HCT116 (cell line): ENCODE measurements around the gene AKR1A1. TPM values are rescaled to one million over a fixed set of nuclear protein-coding genes. Genes with fewer than 3 reads are reported as not detected.

Source experiments
- ATAC-seq: fragments of 200-7000 bp; cut with Tn5 transposase; 2 replicates; pipeline ENCODE4 v1.9.1; 2020; ENCODE audit warnings: mild to moderate bottlenecking, moderate library complexity
- BruUV-seq: library from RNA; stranded (reverse); fragments of 400-500 nt; replicated peaks from 2 replicates; lab custom pipeline; 2021; lab: Mats Ljungman, UMichigan
- CTCF ChIA-PET: fragments of 300-600 bp; sonication (Branson Sonifier 250); formaldehyde crosslinking; loops from one replicate; lab custom pipeline; 2021; ENCODE audit warnings: antibody characterized with exemption; lab: Charles Lee
- POLR2A ChIA-PET: fragments of 300-600, 350-600 bp; sonication (Branson Sonifier 250); formaldehyde crosslinking; loops from one replicate; lab custom pipeline; 2021; ENCODE audit warnings: antibody characterized with exemption; lab: Charles Lee
- RAD21 ChIA-PET, 2 experiments: fragments of 300-600 bp; sonication (Branson Sonifier 250); formaldehyde crosslinking; loops; one replicate each; lab custom pipeline; 2023; ENCODE audit warnings: low total read pairs in 2 of 2; ENCODE audit not compliant: uncharacterized antibody in 2 of 2, unreplicated experiment in 2 of 2, low non-redundant PET in 1 of 2; lab: Charles Lee
- DNase-seq: peaks from one replicate; pipeline ENCODE4 v3.0.0-alpha.2; 2010; ENCODE audit warnings: low read depth, low spot score
- H2AFZ ChIP-seq: fragments of 200-600 bp; shearing (Covaris generic), sonication (generic); 2 replicates; pipeline ENCODE4 v1.6.1; 2017; ENCODE audit warnings: low read depth, mixed run types, mixed read lengths, antibody characterized with exemption, low read length; ENCODE audit not compliant: poor library complexity, severe bottlenecking
- H3K27ac ChIP-seq: 2 replicates; pipeline ENCODE4 v1.5.1; 2012; ENCODE audit warnings: low read depth, low read length
- H3K27me3 ChIP-seq: fragments of 200-600 bp; sonication (generic); 2 replicates; pipeline ENCODE4 v1.6.1; 2016; ENCODE audit warnings: mixed run types, low read length, mixed read lengths; ENCODE audit not compliant: insufficient read depth
- H3K36me3 ChIP-seq, 2 experiments: fragments of 200-500 bp in 1 of 2; fragments of 200-600 bp in 1 of 2; sonication (Bioruptor generic) in 1 of 2; sonication (generic) in 1 of 2; 2 replicates each; pipeline versions ENCODE4 v1.5.1 to v1.6.1; 2014 to 2016; ENCODE audit warnings: low read length in 2 of 2, inconsistent platforms in 1 of 2, mixed read lengths in 1 of 2, mixed run types in 1 of 2; ENCODE audit not compliant: insufficient read depth in 2 of 2, control insufficient read depth in 1 of 2
- H3K4me1 ChIP-seq, 2 experiments: fragments of 200-600 bp in 1 of 2; sonication (generic) in 1 of 2; 2 replicates each; pipeline versions ENCODE4 v1.5.1 to v1.6.1; 2012 to 2017; ENCODE audit warnings: low read length in 2 of 2, inconsistent platforms in 1 of 2, mild to moderate bottlenecking in 1 of 2, mixed read lengths in 1 of 2, mixed run types in 1 of 2, moderate library complexity in 1 of 2; ENCODE audit not compliant: insufficient read depth in 2 of 2, control insufficient read depth in 1 of 2
- H3K4me2 ChIP-seq: fragments of 200-600 bp; sonication (generic); 2 replicates; pipeline ENCODE4 v1.6.1; 2017; ENCODE audit warnings: mixed run types, low read length, mixed read lengths
- H3K4me3 ChIP-seq, 2 experiments: fragments of 200-600 bp in 1 of 2; sonication (generic) in 1 of 2; replicated peaks in 1 of 2; 2 replicates each; pipeline ENCODE4 v1.5.1; 2011 to 2016; ENCODE audit warnings: low read length in 2 of 2, control low read depth in 1 of 2, low read depth in 1 of 2, mild to moderate bottlenecking in 1 of 2, mixed read lengths in 1 of 2, mixed run types in 1 of 2
- H3K79me2 ChIP-seq: fragments of 200-600 bp; sonication (generic); 2 replicates; pipeline ENCODE4 v1.6.1; 2017; ENCODE audit warnings: mild to moderate bottlenecking, mixed run types, low read length, moderate library complexity, mixed read lengths; ENCODE audit not compliant: insufficient read depth
- H3K9ac ChIP-seq: fragments of 200-600 bp; sonication (generic); 2 replicates; pipeline ENCODE4 v1.6.1; 2016; ENCODE audit warnings: low read length, mixed read lengths
- H3K9me2 ChIP-seq: fragments of 200-600 bp; sonication (generic), shearing (Covaris generic); 2 replicates; pipeline ENCODE4 v1.6.1; 2017; ENCODE audit warnings: mixed run types, mild to moderate bottlenecking, moderate library complexity; ENCODE audit not compliant: insufficient read depth
- H3K9me3 ChIP-seq, 2 experiments: fragments of 200-500 bp in 1 of 2; fragments of 200-600 bp in 1 of 2; sonication (Bioruptor generic) in 1 of 2; sonication (generic) in 1 of 2; 2 replicates each; pipeline ENCODE4 v1.6.1; 2014 to 2017; ENCODE audit warnings: low read length in 2 of 2, mixed read lengths in 2 of 2, inconsistent platforms in 1 of 2, low read depth in 1 of 2, mild to moderate bottlenecking in 1 of 2, mixed run types in 1 of 2, moderate library complexity in 1 of 2; ENCODE audit not compliant: control insufficient read depth in 1 of 2, insufficient read depth in 1 of 2
- H4K20me1 ChIP-seq: fragments of 200-600 bp; sonication (generic), shearing (Covaris generic); 2 replicates; pipeline ENCODE4 v1.6.1; 2017; ENCODE audit warnings: mixed run types, mild to moderate bottlenecking, moderate library complexity; ENCODE audit not compliant: insufficient read depth
- ATF3 ChIP-seq: IDR thresholded peaks from 2 replicates; pipeline ENCODE4 v1.6.1; 2012
- CBX3 ChIP-seq: IDR thresholded peaks from 2 replicates; pipeline ENCODE4 v1.6.1; 2012; ENCODE audit warnings: low read depth
- CEBPB ChIP-seq: IDR thresholded peaks from 2 replicates; pipeline ENCODE4 v1.6.1; 2012; ENCODE audit warnings: low read depth
- CTCF ChIP-seq, 3 experiments: fragments of 200-600 bp in 1 of 3; sonication (generic) in 1 of 3; IDR thresholded peaks in 2 of 3; conservative IDR thresholded peaks in 1 of 3; 2 replicates each; pipeline ENCODE4 v1.5.1; 2012 to 2017; ENCODE audit warnings: low read depth in 2 of 3, low read length in 2 of 3, antibody characterized with exemption in 1 of 3, borderline replicate concordance in 1 of 3, control low read depth in 1 of 3, mild to moderate bottlenecking in 1 of 3, mixed read lengths in 1 of 3, mixed run types in 1 of 3, moderate library complexity in 1 of 3; ENCODE audit not compliant: insufficient read depth in 1 of 3
- EGR1 ChIP-seq: IDR thresholded peaks from 2 replicates; pipeline ENCODE4 v1.6.1; 2012; ENCODE audit warnings: low read depth
- ELF1 ChIP-seq: IDR thresholded peaks from 2 replicates; pipeline ENCODE4 v1.6.1; 2012; ENCODE audit warnings: low read depth, borderline replicate concordance
- EZH2 ChIP-seq: fragments of 200-600 bp; sonication (generic); IDR thresholded peaks from 2 replicates; pipeline ENCODE4 v1.6.1; 2017; ENCODE audit warnings: antibody characterized with exemption, mixed run types
- EZH2phosphoT487 ChIP-seq: fragments of 200-600 bp; IDR thresholded peaks from 2 replicates; pipeline ENCODE4 v1.6.1; 2018; ENCODE audit warnings: antibody characterized with exemption, borderline replicate concordance
- FOSL1 ChIP-seq: IDR thresholded peaks from 2 replicates; pipeline ENCODE4 v1.6.1; 2012; ENCODE audit warnings: low read depth
- JUND ChIP-seq: IDR thresholded peaks from 2 replicates; pipeline ENCODE4 v1.6.1; 2012
- RAD21 ChIP-seq: IDR thresholded peaks from 2 replicates; pipeline ENCODE4 v1.6.1; 2012; ENCODE audit warnings: low read depth, mild to moderate bottlenecking
- REST ChIP-seq: IDR thresholded peaks from 2 replicates; pipeline ENCODE4 v1.6.1; 2012; ENCODE audit warnings: low read depth
- SIN3A ChIP-seq: IDR thresholded peaks from 2 replicates; pipeline ENCODE4 v1.6.1; 2012; ENCODE audit warnings: low read depth
- SP1 ChIP-seq: IDR thresholded peaks from 2 replicates; pipeline ENCODE4 v1.6.1; 2012; ENCODE audit warnings: low read depth
- YY1 ChIP-seq: IDR thresholded peaks from 2 replicates; pipeline ENCODE4 v1.6.1; 2011; ENCODE audit warnings: low read length, low read depth, moderate library complexity, mild to moderate bottlenecking; ENCODE audit not compliant: insufficient replicate concordance; ENCODE audit errors: extremely low read depth
- ZBTB33 ChIP-seq: IDR thresholded peaks from 2 replicates; pipeline ENCODE4 v1.6.1; 2011; ENCODE audit warnings: mild to moderate bottlenecking, low read length, moderate library complexity; ENCODE audit not compliant: insufficient replicate concordance; ENCODE audit errors: extremely low read depth
- ZFX ChIP-seq: fragments of 450-650 bp; IDR thresholded peaks from 2 replicates; pipeline ENCODE4 v1.6.1; 2017
- ZNF274 ChIP-seq: fragments of 200-500 bp; sonication (Bioruptor generic); IDR thresholded peaks from 2 replicates; pipeline ENCODE4 v1.6.1; 2014; ENCODE audit warnings: mild to moderate bottlenecking, low read depth, low read length, inconsistent platforms
- intact Hi-C: fragments of 100-400 bp; cut with micrococcal nuclease; formaldehyde crosslinking; loops from 2 replicates; pipeline ENCODE4 v1.10.0; 2022
- total RNA-seq: library from RNA; stranded (reverse); gene quantifications from one replicate; pipeline ENCODE4 v1.2.1, GENCODE V29; 2021; ENCODE audit not compliant: unreplicated experiment

The AKR1A1 gene
- total RNA-seq, 1 experiment from 2014 or later, result 199 TPM

GRCh38 chr1:45567911-45568310, 17.3 kb downstream of the AKR1A1 start (continued):
- TF ChIP-seq CTCF (IDR thresholded peaks at IDR 0.05 in 2 of 3, conservative IDR thresholded peaks at IDR 0.05 in 1 of 3; ENCODE audit: borderline replicate concordance in 1 of 3, insufficient read depth in 1 of 3, low read depth in 2 of 3, low read length in 2 of 3), result no peak
- no peak for TF ChIP-seq CEBPB

GRCh38 chr1:45568421-45568820, 17.8 kb downstream of the AKR1A1 start:
- Histone ChIP-seq H3K4me3 (no peak overlapping the region), H2AFZ (no peak overlapping the region), H3K36me3 (peaks cover 24 to 32% of the 10 kb centered on the region in 2 experiments), H3K9me3 (no peaks in the 10 kb centered on the region), H3K9ac (no peak overlapping the region), H3K4me1 (no peaks in the 10 kb centered on the region), H3K9me2 (no peaks in the 10 kb centered on the region), H3K4me2 (no peak overlapping the region), H3K27ac (no peak overlapping the region), H4K20me1 (no peaks in the 10 kb centered on the region), H3K79me2 (peaks cover 11% of the 10 kb centered on the region), H3K27me3 (no peaks in the 10 kb centered on the region)
- DNase-seq (no peak), ATAC-seq (no peak)
- POLR2A ChIA-PET, result interaction anchor here (0.9 kb wide), 2 partner anchors 14 to 15 kb away, joined by 3 to 4 read pairs; no protein-coding TSS in a partner anchor
- BruUV-seq, result no TSS peak
- RAD21 ChIA-PET, result interaction anchor here in 1 of 2 experiments (1.2 kb wide), 1 partner anchor 45 kb away, joined by 4 read pairs; no protein-coding TSS in a partner anchor
- intact Hi-C loops, result no loop called here
- no peak for TF ChIP-seq JUND
- TF ChIP-seq ZNF274, result no peak
- no peak for TF ChIP-seq SIN3A
- TF ChIP-seq ZFX, result no peak
- no peak for TF ChIP-seq RAD21
- no peak for TF ChIP-seq ATF3
- no peak for TF ChIP-seq EGR1
- TF ChIP-seq SP1, result no peak
- no peak for TF ChIP-seq FOSL1
- no peak for TF ChIP-seq ELF1
- no peak for TF ChIP-seq REST
- no peak for TF ChIP-seq EZH2phosphoT487
- TF ChIP-seq YY1, result no peak
- TF ChIP-seq CBX3, result no peak
- no peak for TF ChIP-seq EZH2
- TF ChIP-seq ZBTB33, result no peak
- CTCF ChIA-PET, result interaction anchor here (0.7 to 4.0 kb wide), 7 partner anchors 9 to 837 kb away, joined by 3 to 28 read pairs (median 3); partner anchors contain the start of genes PRDX1 and RNU5D-1
